Measurements from ENCODE around the gene ANAPC5. TPM values are rescaled to one million over a fixed set of nuclear protein-coding genes. Genes with fewer than 3 reads are reported as not detected.
"Not testable (repeated sequence)": the region's sequence is repeated elsewhere in the genome, so short reads cannot be mapped to it uniquely, and the experiment has no call there.

ANAPC5 gene
- total RNA-seq, 4 donors from 2014 or later, result 70.9 to 81.8 (median 75.5) TPM

DNA sequence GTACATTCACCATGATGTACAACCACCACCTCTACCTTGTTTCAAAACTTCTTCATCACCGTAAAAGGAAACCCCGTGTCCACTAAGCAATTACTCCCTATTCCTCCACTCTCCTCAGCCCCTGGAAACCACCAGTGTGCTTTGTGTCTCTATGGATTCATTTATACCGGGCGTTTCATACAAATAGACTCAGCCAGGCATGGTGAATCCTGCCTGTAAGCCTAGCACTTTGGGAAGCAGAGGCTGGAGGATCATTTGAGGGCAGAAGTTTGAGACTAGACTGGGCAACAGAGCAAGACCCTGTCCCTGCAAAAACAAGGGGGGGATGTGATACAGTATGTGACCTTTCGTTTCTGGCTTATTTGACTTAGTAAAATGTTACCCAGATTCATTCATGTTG lies 26.5 kb upstream of the ANAPC5 start:
- H3K27ac ChIP-seq (replicated peaks in 1 of 4), result no peak overlapping the region
- WGBS, result 88% methylated on average over 5 of the region's 5 CpGs
- no peaks in the 10 kb centered on the region for H3K27me3 ChIP-seq
- TF ChIP-seq POLR2AphosphoS5 (IDR thresholded peaks at IDR 0.05) (no peak), EP300 (IDR thresholded peaks at IDR 0.05) (no peak), POLR2A (IDR thresholded peaks at IDR 0.05; ENCODE audit: low read depth) (no peak)
- TF ChIP-seq, protein P1, sequence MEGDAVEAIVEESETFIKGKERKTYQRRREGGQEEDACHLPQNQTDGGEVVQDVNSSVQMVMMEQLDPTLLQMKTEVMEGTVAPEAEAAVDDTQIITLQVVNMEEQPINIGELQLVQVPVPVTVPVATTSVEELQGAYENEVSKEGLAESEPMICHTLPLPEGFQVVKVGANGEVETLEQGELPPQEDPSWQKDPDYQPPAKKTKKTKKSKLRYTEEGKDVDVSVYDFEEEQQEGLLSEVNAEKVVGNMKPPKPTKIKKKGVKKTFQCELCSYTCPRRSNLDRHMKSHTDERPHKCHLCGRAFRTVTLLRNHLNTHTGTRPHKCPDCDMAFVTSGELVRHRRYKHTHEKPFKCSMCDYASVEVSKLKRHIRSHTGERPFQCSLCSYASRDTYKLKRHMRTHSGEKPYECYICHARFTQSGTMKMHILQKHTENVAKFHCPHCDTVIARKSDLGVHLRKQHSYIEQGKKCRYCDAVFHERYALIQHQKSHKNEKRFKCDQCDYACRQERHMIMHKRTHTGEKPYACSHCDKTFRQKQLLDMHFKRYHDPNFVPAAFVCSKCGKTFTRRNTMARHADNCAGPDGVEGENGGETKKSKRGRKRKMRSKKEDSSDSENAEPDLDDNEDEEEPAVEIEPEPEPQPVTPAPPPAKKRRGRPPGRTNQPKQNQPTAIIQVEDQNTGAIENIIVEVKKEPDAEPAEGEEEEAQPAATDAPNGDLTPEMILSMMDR (IDR thresholded peaks at IDR 0.05), result no peak
- intact Hi-C loops (cut with DNase I), result no loop called here
- no peaks in the 10 kb centered on the region for H3K9me3 ChIP-seq
- H3K36me3 ChIP-seq, result no peaks in the 10 kb centered on the region
- no peak overlapping the region for H3K4me3 ChIP-seq
- DNase-seq (ENCODE audit: extremely low spot score), result no peak
- H3K4me1 ChIP-seq, result no peaks in the 10 kb centered on the region

DNA sequence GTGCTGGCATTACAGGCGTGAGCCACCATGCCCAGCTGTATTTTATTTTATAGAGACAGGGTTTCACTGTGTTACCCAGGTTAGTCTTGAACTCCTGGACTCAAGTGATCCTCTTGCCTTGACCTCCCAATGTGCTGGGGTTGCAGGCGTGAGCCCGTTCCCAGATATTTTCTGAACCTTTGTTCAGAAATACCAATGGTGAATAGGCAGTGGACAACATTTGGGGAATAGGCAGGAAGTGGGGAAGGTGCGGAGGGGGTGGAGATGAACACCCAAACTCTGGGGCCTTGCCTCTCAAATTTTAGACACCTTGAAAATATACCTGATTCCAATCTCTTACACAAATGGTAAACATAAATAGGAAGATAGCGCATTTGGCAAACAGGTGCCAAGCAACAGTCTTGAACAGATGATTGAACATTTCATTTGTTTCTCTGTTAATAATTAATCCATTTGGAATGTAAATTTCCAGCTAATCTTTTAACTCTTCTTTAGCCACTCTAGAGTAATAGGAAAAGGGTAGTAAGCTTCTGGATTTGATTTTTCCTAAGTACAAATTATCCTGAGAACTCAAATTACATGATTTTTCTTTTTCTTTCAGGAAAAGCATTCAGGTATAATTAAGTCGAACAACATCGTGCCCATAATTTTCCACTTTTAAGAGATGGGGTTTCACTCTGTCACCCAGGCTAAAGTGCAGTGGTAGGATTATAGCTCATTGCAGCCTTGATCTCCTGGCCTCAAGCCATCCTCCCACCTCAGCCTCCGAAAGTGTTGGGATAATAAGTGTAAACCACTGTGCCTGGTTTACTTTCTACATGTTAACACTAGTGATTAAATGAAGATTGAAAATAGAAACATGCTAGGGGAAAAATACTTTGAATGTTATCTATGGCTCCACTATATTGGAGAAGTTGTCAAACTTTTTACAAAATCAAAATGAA lies 24.8 kb upstream of the ANAPC5 start:
- no peaks in the 10 kb centered on the region for H3K27me3 ChIP-seq
- no peak for DNase-seq (ENCODE audit: extremely low spot score)
- H3K4me3 ChIP-seq, result no peak overlapping the region
- no peaks in the 10 kb centered on the region for H3K9me3 ChIP-seq
- H3K4me1 ChIP-seq, result no peaks in the 10 kb centered on the region
- WGBS, result 87% methylated on average over 8 of the region's 8 CpGs
- H3K36me3 ChIP-seq, result no peaks in the 10 kb centered on the region
- no peak for TF ChIP-seq POLR2A (IDR thresholded peaks at IDR 0.05; ENCODE audit: low read depth)
- TF ChIP-seq, protein P1 (IDR thresholded peaks at IDR 0.05), result no peak
- TF ChIP-seq EP300 (IDR thresholded peaks at IDR 0.05), result no peak
- no peak for TF ChIP-seq POLR2AphosphoS5 (IDR thresholded peaks at IDR 0.05)
- H3K27ac ChIP-seq (replicated peaks in 1 of 4), result no peak overlapping the region
- intact Hi-C loops (cut with DNase I), result no loop called here

DNA sequence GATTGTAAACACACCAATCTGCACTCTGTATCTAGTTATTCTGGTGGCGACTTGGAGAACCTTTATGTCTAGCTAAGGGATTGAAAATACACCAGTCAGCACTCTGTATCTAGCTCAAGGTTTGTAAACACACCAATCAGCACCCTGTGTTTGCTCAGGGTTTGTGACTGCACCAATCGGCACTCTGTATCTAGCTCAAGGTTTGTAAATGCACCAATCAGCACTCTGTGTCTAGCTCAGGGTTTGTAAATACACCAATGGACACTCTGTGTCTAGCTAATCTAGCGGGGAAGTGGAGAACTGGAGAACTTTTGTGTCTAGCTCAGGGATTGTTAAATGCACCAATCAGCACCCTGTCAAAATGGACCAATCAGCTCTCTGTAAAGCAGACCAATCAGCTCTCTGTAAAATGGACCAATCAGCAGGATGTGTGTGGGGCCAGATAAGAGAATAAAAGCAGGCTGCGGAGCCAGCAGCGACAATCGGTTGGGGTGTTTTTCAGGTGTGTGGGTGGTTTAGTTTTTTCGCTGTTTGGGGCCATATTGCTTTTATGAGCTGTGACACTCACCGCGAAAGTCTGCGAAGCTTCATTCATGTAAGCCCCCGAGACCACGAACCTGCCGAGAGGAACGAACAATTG lies 22.9 kb upstream of the ANAPC5 start:
- H3K27ac ChIP-seq (replicated peaks in 1 of 4); H3K4me1 ChIP-seq; H3K36me3 ChIP-seq; DNase-seq (ENCODE audit: extremely low spot score); H3K4me3 ChIP-seq; H3K9me3 ChIP-seq; H3K27me3 ChIP-seq; intact Hi-C loops (cut with DNase I): not testable (repeated sequence)
- WGBS, result 93% methylated on average over 13 of the region's 14 CpGs

DNA sequence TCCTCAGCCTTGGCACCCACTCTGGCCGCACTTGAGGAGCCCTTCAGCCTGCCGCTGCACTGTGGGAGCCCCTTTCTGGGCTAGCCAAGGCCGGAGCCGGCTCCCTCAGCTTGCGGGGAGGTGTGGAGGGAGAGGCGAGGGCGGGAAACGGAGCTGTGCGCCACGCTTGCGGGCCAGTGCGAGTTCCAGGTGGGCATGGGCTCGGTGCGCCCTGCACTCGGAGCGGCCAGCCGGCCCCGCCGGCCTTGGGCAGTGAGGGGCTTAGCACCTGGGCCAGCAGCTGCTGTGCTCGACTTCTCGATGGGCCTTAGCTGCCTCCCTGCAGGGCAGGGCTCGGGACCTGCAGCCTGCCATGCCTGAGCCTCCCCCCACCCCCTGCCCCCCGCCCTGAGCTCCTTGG lies 22.1 kb upstream of the ANAPC5 start:
- H3K27me3 ChIP-seq; intact Hi-C loops (cut with DNase I); DNase-seq (ENCODE audit: extremely low spot score); H3K27ac ChIP-seq (replicated peaks in 1 of 4); H3K9me3 ChIP-seq; H3K4me3 ChIP-seq; H3K4me1 ChIP-seq; H3K36me3 ChIP-seq: not testable (repeated sequence)
- WGBS, result no CpG with 5 or more reads among the region's 23 CpGs

DNA sequence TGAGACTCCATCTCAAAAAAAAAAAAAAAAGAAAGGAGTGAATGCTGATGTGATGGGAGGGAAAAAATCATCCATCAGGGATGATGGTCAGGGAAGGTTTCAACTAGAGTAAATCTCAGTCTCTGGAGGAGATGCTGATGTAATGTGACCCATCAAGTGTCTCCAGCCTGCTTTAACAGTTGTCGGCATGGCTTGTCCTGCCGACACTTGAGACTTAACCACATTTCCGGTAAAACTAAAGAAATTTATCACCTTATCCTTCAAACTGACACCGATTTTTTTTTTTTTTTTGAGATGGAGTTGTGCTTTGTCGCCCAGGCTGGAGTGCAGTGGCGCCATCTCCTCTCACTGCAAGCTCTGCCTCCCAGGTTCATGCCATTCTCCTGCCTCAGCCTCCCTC lies 21.5 kb upstream of the ANAPC5 start:
- H3K27me3 ChIP-seq, result no peaks in the 10 kb centered on the region
- intact Hi-C loops (cut with DNase I), result no loop called here
- H3K4me3 ChIP-seq, result no peak overlapping the region
- H3K27ac ChIP-seq (replicated peaks in 1 of 4), result no peak overlapping the region
- H3K4me1 ChIP-seq, result no peaks in the 10 kb centered on the region
- H3K9me3 ChIP-seq, result no peaks in the 10 kb centered on the region
- H3K36me3 ChIP-seq, result no peaks in the 10 kb centered on the region
- DNase-seq (ENCODE audit: extremely low spot score), result no peak
- no peak for TF ChIP-seq POLR2AphosphoS5 (IDR thresholded peaks at IDR 0.05)
- TF ChIP-seq EP300 (IDR thresholded peaks at IDR 0.05), result no peak
- no peak for TF ChIP-seq POLR2A (IDR thresholded peaks at IDR 0.05; ENCODE audit: low read depth)
- TF ChIP-seq, protein P1 (IDR thresholded peaks at IDR 0.05), result no peak
- WGBS, result 91% methylated on average over 6 of the region's 6 CpGs

Data from esophagus muscularis mucosa (tissue), 4 donors.